ENCODE results near the gene ZNF516.

DNA sequence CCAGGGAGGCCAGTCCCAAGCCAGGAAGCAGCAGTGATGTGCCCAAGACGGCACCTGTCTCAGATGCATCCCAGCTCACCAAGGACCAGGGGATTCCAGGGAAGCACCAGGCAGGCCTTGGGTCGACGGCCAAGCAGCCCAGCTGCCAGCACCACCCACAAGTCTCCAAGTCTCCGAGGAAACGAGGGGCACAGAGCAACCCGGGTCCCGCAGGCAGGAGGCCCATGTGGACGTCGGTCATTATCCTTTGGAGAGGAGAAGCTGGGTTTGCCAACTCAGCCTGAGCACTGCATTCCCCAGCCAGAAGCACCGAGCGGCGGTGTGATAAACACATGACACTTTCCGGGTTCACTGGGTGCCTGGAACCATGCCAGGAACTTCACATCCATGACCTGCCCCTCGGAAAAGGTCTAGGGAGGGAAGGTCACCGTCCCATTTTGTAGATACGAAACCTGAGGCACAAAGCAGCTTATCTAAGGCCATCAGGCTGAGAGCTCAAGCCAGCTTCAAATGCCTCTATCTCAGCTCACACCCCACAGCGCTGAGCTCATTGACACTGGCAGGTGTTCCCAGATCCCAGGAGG, 104.5 kb downstream of the ZNF516 start:
- TF ChIP-seq EZH2 (IDR thresholded peaks at IDR 0.05; ENCODE audit: insufficient read depth, poor library complexity, severe bottlenecking) (no peak), EZH2phosphoT487 (IDR thresholded peaks at IDR 0.05; ENCODE audit: insufficient read depth, low read depth) (no peak)

All from GM23248 (cell line).